Fibroblast of skin of left quadriceps (primary cell): ENCODE results near the gene CCDC92.
"Not testable (repeated sequence)": the region's sequence is repeated elsewhere in the genome, so short reads cannot be mapped to it uniquely, and the experiment has no call there.

Source experiments
- DNase-seq, 2 experiments: peaks; one replicate each; pipeline ENCODE4 v3.0.0-alpha.2; 2013; ENCODE audit warnings: low read depth in 2 of 2

CCDC92 gene

DNA sequence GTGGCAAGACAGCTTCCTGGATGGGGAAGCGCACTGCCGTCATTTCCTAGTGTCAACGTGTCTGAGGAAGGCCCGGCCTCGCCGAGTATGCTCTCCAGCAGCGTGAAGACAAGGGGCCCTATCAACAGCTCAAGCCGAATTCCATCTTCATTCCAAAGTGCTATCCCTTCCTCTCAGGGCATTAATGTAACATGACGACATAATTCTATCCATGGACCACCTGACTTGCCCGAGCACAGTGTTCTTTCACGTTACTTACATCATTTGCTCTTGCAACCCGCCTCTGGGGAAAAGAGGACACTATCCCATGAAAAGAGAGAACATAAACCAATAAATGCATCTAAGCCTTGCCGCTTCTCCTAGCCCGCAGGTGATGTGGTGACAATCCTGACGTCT lies 22.9 kb downstream of the CCDC92 start:
- DNase-seq = no peak

GRCh38 chr12:123948796-123949769 lies 23.5 kb downstream of the CCDC92 start:
- no peak for DNase-seq

GRCh38 chr12:123948401-123948795 lies 24.2 kb downstream of the CCDC92 start:
- no peak for DNase-seq

- not testable (repeated sequence) for DNase-seq
These were observed 25.1 kb downstream of the CCDC92 start for GRCh38 chr12:123947531-123947930.

DNA sequence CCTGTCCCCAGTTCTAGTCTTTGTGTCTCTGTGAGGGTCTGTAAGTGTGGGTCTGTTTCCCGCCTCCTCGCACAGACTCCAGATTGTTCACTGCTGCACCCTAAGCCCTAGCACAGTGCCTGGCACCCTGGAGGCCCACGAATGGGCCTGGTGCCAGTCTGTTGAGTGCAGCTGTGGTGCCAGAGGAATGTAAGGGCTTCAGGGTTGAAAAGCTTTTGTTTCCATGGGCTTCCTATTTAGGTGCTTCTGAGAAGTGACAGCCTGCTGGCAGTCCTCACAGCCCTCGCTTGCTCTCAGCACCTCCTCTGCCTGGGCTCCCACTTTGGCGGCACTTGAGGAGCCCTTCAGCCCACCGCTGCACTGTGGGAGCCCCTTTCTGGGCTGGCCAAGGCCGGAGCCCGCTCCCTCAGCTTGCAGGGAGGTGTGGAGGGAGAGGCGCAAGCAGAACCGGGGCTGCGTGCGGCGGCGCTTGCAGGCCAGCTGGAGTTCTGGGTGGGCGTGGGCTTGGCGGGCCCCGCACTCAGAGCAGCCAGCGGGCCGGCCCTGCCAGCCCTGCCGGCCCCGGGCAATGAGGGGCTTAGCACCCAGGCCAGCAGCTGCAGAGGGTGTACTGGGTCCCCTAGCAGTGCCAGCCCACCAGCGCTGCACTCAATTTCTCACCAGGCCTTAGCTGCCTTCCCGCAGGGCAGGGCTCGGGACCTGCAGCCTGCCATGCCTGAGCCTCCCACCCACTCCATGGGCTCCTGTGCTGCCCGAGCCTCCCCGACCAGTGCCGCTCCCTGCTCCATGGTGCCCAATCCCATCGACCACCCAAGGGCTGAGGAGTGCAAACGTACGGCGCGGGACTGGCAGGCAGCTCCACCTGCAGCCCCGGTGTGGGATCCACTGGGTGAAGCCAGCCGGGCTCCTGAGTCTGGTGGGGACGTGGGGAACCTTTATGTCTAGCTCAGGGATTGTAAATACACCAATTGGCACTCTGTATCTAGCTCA lies 25.8 kb downstream of the CCDC92 start:
- not testable (repeated sequence) for DNase-seq

GRCh38 chr12:123946152-123946515 lies 26.5 kb downstream of the CCDC92 start:
- no peak for DNase-seq

- DNase-seq = no peak
These were observed 27.1 kb downstream of the CCDC92 start for GRCh38 chr12:123945287-123946151.

- no peak for DNase-seq
These were observed 27.9 kb downstream of the CCDC92 start for GRCh38 chr12:123944696-123945095.

- DNase-seq = no peak
These were observed 28.8 kb downstream of the CCDC92 start for GRCh38 chr12:123943816-123944215.

GRCh38 chr12:123942911-123943648 lies 29.6 kb downstream of the CCDC92 start:
- DNase-seq = no peak

DNA sequence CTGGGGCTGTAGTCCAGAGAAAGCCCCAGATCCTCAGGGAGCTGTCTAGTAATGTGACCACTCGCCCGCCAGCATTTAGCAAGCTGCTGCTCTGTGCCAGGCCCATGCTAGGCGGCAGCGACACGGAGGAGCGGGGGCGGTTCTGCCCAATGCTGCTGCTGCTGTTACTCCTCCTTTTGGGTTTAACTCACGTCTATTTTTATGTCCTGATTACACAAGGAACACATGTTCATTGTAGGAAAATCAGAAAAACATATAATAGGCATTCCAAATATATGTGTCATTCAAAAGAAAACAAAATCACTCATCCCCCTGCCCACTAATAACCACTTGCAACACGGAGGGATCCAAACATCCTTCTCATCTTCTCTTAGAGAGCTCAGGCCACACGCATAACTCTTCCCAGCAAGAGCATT lies 30.4 kb downstream of the CCDC92 start:
- DNase-seq = peak; percentile 79 to 80

DNA sequence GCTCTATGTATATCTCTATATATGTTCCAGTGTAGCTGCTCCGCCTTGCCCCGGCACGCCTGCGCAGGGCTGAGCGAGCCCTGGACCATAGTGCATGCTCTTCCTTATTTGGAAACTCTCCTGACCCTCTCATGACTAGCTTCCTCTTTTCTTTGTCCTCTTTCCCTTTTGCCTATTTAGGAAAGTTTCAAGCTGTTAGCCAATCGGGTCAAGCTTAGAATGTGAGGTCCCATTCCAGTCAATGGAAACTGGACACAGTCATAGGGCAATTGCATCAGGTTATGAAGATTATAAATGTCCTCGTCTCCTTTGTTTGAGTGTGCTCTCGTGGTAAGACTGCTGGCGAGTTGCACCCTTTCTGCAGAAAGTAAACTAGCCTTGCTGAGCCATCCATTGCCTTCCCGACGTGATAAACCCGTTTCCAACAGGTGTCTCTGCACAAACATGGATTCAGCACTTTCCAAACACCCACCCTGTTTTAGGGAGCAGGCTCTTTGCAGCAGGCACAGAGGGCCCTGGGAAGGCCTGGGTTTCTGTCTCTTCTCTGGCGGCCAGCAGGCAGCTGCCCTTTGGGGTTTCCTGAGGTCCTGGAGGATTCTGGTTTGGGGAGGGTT lies 30.9 kb downstream of the CCDC92 start:
- no peak for DNase-seq

DNA sequence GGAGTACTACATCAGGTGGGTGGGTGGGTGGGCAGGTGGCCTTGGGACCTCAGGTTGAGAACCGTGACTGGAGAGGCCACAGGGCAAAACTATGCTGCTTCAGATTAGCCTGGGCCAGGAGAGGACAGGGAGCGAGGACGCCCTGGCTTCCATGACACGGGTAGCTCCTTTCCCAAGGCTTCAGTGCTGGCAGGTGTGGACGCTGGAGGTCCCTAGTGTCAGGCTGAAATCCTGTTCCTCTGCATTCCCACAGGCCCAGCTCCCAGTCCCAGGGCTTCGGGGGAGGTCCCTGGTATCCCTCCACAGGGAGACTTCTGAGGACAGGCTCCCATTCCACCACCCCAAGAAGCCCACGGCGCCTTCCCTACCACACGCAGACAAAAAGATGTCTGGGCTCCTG lies 31.6 kb downstream of the CCDC92 start:
- DNase-seq = no peak

- DNase-seq = no peak
These were observed 32.0 kb downstream of the CCDC92 start for GRCh38 chr12:123940627-123940966.

GRCh38 chr12:123939716-123940626 lies 32.7 kb downstream of the CCDC92 start:
- DNase-seq = no peak

- no peak for DNase-seq
These were observed 33.8 kb downstream of the CCDC92 start for GRCh38 chr12:123938679-123939480.

DNA sequence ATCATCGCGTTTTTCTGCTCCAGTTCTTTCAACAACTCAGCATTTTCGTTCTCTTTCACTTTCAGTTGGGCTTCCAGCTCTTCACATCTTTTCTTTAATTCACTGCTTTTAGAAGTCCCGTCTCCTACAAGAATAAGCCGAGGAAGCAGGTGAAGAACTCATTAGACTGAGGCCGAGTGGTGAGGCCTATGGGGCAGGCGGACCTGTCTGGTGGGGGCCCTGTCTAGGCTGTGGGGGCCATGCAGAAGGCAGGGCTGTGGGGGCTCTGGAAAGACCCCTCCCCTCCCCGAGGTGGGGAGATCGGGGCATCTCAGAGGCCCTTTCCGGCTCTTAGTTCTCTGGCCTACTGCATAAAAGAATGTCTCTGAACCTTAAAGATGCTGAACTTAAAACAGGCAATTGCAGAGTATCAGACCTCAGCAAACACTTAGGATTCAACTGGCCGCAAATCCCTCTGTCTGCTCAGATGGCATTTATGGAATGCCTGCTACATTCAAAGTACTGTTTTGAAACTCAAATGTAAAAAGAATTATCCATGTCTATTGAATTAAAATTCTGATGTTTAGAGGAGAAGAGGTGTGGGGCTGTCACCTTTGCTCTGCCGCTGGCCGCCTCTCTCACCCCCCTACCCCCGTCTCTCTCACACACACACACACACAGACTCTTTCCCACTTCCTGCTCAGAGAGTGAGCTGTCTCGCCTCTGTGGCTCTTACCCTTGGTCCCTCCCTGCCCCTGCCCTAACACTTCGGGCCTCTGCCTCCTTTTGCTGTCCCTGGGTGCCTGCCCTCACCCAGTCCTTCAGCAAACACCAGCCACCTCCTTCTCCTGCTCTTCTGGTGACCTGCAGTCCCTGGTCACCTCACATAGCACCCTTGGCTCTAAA lies 34.7 kb downstream of the CCDC92 start:
- no peak for DNase-seq
